ENCODE results near the gene IL17F.

Gene IL17F

DNA sequence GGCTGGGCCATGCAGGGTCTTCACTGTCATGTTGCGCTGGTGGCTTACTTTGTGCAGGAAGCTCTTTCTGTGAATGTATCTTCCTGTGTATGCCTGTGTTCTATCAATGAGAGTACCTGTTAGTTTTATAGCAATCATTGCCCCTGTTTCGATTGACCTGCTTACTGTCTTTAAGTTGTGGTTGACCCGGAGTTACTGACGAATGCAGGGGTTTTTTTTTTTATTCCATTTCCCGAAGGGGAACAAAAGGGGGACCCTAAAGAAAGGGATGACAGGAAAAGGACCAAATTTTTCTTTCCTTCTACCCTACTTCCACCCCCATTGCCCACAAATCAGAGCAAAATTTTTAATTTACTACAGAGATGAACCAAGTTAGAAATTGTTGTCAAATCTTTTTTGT is at the start of gene IL17F:
Gene IL17F, minus strand, starts transcription at position 101 of the 400 bp plus-strand sequence. Its CDS starts 71 bp downstream, at position 30.
- DNase-seq (ENCODE audit: extremely low read depth in 1 of 2, low read depth in 1 of 2) = no peak

DNA sequence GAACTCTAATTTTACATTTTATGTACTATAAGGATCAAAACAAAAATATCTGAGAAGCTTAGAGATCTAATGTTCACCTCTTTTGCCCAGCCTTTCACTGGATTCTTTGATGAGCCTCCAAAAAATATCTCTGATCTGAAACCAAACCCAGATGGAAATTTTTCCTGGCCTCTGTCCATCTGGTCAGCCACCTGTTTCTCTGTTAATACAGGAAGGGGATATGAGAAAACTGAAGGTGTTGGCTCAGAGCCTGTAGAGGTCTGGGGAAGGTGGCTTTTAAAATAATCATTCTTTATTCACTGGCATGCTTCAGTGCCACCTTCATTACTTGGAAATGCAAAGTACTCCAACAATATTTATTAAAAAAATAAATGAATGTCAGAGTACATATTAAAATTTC is 48.8 kb upstream of the IL17F start:
- no peak for DNase-seq (ENCODE audit: extremely low read depth in 1 of 2, low read depth in 1 of 2)

DNA sequence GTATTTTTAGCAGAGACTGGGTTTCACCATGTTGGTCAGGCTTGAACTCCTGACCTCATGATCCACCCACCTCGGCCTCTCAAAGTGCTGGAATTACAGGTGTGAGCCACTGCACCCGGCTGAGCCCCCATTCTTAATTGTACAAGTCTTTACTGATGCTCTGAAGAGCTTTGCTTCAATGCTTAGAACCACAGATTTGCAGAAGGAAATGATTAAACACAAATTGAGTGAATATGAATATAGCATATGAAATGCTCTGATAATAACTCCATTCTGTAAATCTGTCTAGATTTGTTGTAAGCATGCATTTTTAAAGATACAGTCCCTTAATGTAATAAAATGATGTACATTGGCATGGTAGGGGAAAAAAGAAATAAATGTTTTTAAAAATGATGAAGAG is 44.5 kb upstream of the IL17F start:
- DNase-seq (ENCODE audit: extremely low read depth in 1 of 2, low read depth in 1 of 2) = no peak

DNA sequence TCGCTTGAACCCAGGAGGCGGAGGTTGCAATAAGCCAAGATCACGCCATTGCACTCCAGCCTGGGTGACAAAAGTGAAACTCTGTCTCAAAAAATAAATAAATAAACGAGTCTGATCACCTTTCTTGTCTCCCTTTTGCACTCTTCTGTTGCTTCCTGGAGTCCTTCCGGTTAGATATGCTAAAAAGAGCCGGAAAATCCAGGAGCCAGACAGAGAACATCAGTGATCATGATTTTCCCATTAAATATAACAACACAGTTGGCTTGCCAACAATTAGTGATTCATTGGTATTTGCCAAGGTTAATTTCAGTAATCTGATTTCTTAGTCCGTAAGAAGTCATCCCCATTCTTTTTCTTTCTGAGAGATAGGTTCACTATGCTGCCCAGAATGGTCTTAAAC is 43.9 kb upstream of the IL17F start:
- no peak for DNase-seq (ENCODE audit: extremely low read depth in 1 of 2, low read depth in 1 of 2)

DNA sequence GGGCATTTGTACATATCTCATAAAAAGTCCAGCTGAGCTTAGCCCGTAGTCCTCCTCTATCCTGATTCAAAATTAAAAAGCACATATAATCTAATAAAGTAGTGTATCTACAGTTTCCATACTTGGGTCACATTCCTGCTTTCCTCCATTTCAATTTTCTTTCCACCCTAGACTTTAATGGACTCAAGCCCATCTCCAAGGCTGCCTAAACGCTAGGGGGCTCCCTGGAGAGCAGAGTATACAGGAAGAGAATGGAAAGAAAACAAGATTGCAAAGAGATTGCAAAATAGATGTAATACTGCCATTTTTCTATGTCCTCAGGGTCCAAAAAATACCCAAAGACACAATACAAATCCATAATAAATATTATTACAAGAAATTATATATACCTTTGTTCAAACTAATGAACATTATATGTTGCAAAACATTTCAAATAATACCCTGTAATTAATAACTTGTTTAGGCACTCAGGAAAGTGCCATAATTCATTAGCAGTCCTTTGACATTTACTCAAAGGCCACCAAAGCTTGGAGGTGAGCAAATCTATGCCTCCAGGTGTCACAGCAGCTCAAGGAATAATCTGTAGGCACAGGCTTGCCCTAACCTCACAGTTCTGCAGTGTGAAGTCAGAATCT is 42.6 kb upstream of the IL17F start:
- peak in 1 of 2 donors; percentile 33 for DNase-seq (ENCODE audit: extremely low read depth in 1 of 2, low read depth in 1 of 2)

DNA sequence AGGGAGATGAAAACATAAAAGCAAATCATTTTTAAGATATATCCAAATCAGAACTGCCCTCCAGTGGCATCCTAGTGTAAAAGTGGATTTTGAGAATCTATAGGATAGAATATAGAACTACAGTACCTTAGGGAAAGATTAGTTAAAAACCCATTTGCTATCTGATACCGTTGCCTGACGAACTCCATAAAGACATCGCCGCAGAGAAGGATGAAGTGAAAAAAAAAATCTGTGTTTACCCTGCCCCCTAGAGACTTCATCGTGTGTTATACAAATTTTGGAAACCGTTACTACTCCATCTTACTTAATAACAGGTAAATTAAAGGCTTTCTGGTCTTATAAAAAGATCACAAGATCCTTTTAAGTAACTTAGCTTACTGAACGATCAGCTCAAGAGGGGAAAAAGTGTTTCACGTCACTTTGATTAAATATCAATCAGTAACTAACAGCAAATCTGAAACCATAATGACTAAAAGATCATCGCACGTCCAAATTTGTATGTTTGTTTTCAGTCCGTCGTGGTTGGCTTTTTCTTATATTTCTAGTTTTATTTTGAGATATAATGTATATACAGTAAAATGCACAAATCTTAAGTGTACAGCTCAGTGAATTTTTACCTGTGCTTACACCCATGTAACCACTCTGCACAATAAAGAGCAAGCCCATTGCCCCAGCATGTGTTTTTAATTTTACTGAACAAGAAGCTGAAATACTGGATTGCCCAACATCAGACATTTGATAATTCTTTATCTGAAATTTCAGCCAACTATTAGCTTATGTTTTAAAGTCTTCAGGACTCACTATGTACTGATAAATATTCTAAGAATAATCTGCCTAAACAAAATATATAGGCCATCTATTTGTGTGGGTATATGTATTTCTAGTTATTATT is 41.1 kb upstream of the IL17F start:
- no peak for DNase-seq (ENCODE audit: extremely low read depth in 1 of 2, low read depth in 1 of 2)

DNA sequence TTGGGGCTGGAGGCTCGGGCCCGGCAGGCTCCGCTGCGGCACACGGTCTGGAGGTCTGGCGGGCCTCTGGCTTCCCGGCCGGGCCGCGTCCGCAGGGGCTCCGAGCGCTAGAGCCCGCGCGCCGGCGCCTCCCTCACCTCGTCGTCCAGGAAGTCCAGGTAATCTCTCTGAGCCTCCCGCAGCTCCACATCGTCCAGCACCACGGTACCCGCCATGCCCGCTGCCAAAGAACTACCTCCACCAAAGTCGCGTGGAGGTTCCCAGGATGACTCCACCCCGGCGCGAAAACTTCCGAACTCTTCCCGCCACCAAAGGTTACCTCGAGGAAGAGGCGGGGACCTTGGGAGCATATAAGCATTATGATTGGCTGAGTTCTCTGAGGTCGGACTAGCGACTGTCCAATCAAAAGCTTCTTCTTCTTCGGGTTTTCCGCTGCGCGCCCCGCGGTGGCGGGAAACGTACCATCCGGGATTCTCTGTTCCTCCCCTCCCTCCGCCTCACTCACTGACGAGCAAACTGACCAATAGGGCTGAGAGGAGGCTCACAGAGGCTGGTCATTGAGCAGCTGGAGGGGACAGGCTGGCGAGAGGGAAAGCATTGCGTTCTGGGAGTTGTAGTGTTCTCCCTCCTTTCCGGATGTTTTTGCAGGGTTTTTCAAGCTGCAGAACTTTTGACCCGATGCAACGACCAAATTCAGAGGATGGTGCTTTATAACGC is 40.3 kb upstream of the IL17F start, which contains the start of gene MCM3:
Gene MCM3, minus strand, starts transcription at position 283 of the 717 bp plus-strand sequence. Its CDS starts 68 bp downstream, at position 215.
- peak; percentile 84 to 85 for DNase-seq (ENCODE audit: extremely low read depth in 1 of 2, low read depth in 1 of 2)

DNA sequence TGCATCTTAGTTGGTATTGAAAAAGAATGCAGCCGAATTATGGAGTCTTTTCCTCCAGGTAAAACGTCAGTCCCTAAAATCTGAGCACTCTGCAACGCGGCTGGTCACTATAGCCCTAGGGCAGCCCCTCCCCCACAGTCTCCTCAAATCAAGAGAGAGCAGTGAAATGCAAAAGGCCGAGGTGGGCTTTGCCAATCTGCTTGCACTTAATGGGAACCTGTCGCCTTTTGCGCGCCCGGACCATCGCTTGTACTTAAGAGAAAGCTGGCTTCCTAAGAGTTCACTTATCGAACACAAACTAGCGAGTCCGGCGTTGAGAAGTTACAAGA is 39.8 kb upstream of the IL17F start:
- DNase-seq (ENCODE audit: extremely low read depth in 1 of 2, low read depth in 1 of 2) = no peak

DNA sequence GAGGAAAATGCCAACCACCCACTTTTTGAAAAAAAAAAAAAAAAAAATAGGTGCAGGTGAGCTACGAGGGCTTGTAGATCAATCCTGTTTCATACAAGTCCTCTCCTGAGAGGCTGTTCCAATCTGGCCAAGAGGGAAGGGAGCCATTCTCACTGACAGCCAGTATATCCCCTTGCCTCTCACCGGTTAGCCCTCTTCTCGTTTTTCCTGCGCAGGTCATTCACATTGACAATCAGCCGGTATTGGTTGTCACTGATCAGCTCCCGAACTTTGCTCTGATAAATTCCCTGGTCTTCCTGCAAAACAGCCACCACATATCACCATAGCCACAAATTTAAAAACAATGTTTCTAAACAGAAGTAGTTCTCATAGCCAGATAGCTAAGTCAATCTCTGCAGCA is 38.8 kb upstream of the IL17F start:
- no peak for DNase-seq (ENCODE audit: extremely low read depth in 1 of 2, low read depth in 1 of 2)

DNA sequence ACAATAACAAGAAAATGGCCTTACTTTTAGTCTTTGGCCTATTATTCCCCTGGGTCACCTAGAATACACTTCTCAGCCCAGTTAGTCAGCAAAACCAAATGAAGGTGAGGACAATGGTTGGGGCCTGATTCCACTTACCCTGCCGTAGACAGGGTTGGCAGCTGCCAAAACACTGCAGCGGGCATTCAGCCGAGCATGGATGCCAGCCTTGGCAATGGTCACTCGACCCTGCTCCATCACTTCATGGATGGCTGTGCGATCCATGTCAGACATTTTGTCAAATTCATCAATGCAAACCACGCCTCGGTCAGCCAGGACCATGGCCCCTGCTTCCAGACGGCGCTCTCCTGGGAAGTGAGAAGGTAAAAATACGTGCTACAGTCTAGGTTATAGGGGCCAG is 31.8 kb upstream of the IL17F start:
- DNase-seq (ENCODE audit: extremely low read depth in 1 of 2, low read depth in 1 of 2) = no peak

DNA sequence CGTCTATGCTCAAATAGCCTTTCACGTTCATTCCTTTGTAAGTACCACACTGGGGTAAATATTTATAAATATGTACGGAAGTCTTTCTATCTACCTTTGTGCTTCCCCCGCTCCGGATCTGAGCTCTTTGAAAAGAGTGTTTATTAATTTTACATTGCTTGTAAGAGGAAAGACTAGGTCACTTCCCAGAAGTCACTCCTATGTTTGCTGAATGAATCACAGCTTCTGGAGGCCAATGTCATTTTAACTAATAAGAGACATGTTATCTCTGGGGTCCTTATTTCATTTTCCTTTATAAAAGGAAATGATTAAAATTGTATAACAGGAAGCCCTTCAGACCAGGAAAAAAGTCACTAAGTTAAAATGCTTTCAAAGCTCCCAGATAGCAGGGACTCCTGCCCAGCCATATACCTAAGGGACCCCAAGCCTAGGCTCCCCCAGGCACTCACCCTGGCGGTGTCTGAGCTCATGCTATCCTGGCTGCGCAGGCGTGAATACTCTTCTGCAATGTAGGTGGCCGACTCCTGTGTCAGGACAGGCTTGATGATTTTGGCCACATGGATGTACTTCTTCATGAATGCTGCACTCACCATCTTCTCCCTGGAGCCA is 27.7 kb upstream of the IL17F start:
- DNase-seq (ENCODE audit: extremely low read depth in 1 of 2, low read depth in 1 of 2) = no peak

DNA sequence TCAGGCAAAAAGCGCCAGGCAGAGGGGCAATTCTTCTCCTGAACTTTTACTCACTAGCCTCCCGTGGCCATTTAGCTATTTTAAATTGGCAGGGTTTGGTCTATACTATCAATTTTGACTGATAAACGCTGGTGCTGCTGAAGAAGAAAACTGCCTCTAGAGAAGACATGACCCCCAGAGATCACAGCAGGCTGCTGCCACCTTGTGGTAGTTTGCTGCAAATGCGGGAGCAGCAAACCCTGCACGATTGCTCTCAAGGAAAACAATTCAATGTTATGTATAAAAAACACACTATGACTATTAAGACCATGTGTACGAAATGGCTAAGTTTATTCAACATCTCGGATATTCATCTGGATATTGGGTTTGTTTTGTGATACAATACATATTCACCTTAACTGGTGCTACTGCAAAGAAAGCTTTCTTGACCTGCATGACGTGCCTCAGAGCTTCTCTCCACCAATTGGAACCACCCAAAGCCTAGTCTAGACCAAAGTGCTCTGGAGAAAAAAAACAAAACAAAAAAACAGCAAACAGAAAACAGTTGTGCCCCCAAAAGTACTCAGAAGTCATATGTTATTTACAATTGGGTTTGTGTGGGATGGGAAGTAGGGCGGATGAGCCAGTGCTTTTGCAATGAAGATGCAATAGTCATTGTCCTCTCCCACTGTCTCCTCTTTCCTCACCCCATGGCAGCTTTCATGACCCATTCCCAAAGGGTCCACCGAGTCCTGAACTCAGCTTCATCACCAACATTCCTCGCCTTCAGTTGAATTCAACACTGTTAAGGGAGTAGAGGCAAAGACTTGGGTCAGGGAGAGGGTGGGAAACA is 19.6 kb upstream of the IL17F start:
- DNase-seq (ENCODE audit: extremely low read depth in 1 of 2, low read depth in 1 of 2) = peak; percentile 26 to 48

DNA sequence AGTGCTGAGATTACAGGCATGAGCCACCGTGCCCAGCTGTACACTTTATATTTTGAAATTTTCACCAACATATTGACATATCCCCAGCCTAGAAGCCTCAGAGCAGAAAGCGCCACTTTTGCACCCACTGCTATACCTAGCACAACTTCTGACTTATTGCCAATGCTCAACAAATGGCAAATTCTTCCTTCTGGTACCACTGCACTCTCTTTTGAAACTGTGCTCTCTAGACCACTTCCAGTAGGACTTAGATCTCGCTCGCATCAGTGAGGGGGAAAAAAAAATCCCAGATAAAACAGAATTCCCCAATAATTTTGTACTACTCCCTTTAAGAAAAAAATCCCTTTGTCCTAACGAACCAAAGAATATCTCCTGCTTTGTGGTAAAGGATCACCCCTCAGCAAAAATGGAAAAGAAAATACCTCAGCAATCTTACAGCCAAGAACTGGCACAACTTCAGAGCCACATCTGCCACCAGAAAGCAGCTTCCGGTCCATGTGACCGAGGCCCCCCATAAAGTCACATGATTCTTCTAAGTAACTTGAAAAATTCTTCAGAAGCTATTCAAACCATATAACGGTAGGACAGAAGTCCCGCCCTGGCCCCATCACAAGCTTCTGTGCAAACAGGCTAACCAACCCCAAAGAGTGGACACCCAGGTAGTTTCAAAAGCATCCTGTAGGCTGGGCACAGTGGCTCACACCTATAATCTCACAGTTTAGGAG is 18.5 kb upstream of the IL17F start:
- no peak for DNase-seq (ENCODE audit: extremely low read depth in 1 of 2, low read depth in 1 of 2)

DNA sequence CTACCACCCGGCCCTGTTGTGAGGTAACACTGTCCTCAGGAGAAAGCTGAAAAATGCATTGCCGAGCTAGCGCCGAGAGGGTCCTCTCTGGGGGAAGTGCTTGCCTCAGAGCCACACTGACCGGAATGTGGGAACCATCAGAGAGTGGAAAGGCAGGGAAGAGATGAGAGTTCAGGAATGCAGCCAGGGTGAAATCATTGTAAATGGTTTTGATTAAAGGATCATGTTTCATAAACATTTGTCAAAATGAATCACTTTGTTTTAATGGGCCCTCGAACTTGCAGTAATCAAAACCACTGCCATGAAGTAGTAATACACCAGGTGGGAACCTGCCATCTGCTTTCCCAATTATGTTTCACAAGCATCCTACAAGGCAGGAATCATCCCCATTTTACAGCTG is 16.9 kb upstream of the IL17F start:
- no peak for DNase-seq (ENCODE audit: extremely low read depth in 1 of 2, low read depth in 1 of 2)

DNA sequence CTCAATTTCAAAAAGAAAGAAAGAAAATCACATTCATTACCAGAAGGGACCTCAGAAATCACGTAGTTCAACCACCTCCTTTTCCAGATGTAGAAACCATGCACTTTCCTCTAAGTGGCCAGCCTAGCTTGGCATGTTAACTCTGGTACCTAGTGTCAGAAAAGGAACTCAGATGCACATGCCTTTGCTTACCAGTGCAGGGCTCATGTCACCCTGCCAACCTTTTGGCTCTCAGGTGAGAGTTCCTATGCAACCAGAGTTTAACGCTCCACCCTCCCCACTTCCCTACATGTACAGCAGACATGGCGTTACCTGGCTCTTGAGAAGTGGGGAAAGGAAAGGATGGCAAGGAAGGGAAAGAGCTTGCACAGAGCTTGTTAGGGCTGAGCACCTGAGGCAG is 16.3 kb upstream of the IL17F start:
- DNase-seq (ENCODE audit: extremely low read depth in 1 of 2, low read depth in 1 of 2) = no peak

DNA sequence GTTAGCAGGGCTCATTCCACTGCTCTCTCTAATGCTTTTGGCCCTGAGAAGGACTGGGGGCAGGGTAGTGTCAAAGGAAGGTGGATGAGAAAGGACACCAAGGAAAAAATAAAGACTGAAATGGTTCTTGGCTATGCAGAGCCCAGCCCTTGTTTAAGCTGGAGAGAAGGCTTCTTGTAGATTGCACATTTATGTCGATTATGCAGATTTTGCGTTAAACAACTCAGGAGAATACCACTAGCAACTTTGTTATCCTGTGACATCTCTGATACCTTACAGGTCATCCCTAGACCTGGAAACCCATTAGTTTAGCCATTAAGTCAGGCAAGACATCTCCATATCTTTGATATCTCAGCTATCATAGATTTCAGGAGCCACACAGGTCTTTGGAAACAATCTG is 11.1 kb upstream of the IL17F start:
- no peak for DNase-seq (ENCODE audit: extremely low read depth in 1 of 2, low read depth in 1 of 2)

DNA sequence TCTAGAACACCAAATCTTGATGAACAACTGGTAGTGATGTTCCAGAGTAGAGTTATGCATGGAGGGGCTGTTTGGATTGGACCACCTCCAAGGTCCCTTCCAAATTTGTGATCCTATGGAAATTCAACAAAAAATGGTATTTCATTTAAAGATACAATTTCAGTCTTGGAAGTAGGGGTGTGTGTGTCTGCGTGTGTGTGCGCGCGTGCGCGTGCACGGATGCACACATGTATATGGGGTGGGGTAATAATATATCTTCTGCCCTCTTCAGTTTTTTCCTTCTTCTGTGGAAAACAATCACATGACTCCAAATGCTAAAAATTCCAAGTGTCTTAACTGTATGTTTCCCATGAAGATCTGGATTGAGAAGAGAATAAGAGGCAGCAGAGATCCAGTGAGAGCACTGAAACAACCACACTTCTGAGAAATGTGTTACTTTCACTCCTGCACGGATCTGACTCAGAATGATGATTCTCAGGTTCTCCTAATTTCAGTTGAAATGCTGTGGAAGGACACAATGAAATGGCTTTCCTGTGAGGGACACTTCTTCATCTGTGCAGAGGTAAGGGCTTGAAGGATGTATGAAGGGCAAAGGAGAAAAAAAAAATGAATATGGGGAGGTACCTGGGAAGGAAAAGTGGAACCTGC is 10.6 kb upstream of the IL17F start:
- no peak for DNase-seq (ENCODE audit: extremely low read depth in 1 of 2, low read depth in 1 of 2)

DNA sequence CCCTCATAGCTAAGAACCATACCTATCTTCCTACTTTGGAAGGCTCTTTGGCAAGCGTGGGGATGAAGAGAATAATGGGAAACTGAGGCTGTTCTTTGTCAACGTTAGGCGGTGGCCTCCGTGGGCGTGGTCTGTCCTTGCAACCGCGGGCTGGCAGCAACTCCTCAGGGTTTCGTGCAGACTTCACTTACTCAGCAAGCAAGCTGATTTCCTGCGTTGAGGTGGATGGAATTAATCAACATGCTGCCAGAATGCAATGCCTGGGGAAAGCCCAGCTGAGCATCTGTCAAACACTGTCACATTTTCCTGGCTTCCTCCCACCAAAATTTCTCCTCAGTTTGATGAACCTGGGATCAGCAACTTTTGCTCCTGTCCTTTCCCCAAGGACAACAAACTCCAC is 9.2 kb upstream of the IL17F start:
- no peak for DNase-seq (ENCODE audit: extremely low read depth in 1 of 2, low read depth in 1 of 2)

DNA sequence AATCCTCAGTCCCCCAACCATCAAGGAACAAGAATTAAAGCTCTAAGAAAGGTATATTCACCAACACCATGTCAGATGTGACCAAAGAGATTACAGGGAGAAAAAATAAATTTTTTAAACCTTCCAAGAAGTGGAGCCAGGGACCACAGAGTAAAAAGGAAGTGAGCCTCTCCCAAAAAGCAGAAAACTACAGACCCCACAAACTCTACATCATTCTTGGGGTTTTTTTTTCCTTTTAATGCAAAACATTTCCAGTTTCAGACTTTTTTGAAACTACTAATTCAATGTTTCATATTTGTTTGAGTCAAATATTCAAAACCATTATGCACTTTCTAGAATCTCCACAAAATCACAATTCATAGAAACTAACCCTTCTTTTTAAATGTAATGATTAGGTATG is 6.8 kb upstream of the IL17F start:
- DNase-seq (ENCODE audit: extremely low read depth in 1 of 2, low read depth in 1 of 2) = no peak

Measured in activated CD8-positive, alpha-beta memory T cell treated with anti-CD3 and anti-CD28 coated beads for 1 hour (primary cell).